ENCODE measurements around the gene RPL12. TPM values are rescaled to one million over a fixed set of nuclear protein-coding genes. Genes with fewer than 3 reads are reported as not detected.

The RPL12 gene
- total RNA-seq (2014; rRNA removed; shearing (Covaris generic)) (1,255 and 1,676 TPM in 2 replicates), polyA plus RNA-seq (2016; fragmentation: Nextera tagmentation; extraction: Ambion mirVana) (576 and 594 TPM in 2 replicates)

DNA sequence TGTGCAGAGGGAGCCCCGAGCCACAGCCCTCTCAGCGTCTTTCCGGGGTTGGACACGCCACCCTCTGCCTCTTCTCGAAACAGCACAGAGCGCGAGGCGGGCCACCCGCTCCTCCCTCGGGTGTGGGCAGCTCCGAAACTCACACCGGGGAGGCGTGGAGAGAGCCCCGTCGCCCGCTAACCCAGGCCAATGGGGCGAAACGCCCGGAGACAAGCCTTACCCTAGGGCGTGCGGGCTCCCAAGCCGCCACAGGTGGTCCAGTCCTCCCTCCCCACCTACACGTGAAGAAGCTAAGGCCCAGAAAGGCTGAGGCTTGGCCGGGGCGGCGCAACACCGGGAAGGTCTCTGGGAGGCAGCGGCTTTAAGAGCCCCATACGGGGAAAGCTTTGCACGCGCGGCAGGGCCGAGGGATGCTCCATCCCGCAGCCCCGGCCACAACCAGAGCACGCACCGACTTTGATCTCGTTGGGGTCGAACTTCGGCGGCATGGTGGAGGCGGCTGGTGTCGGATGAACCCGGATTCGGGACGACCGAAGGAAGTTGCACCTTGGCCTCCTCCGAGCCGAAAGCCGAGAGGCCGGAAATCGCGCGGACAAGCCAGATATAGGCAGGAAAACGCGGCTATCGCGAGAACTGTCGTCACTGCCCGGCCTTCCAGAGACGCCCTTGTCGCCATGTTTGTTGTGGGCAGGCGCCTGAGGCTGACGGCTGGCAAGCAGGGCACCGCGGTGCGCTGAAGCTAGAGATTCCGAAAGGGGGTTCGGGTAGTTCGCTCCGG lies at the start of gene RPL12, which contains the start of gene LRSAM1:
RPL12 (minus strand) TSS at position 577 of the 778 bp plus-strand sequence; CDS start at position 488, 89 bp downstream.
LRSAM1 (plus strand) TSS at position 681 of the 778 bp plus-strand sequence. CDS start 3,018 bp downstream, outside the sequence.
- 1% methylated on average over 66 to 69 of the region's 71 CpGs for WGBS, 2 experiments (ENCODE audit: low coverage in 1 of 2, low lambda C conversion rate in 2 of 2, missing lambda C conversion rate in 2 of 2)
- H3K4me1 ChIP-seq (ENCODE audit: insufficient read depth) = 0 out of 2 replicates have a peak, but pooled peaks cover 14% of the 10 kb centered on the region
- H3F3A ChIP-seq (ENCODE audit: insufficient read depth) = peaks cover 46% of the 10 kb centered on the region
- peaks cover 52% of the 10 kb centered on the region for H3K79me2 ChIP-seq (ENCODE audit: insufficient read depth)
- no peaks in the 10 kb centered on the region for H3K27me3 ChIP-seq (replicated peaks; ENCODE audit: insufficient read depth)
- H4K20me1 ChIP-seq (ENCODE audit: insufficient read depth) = peaks cover 22% of the 10 kb centered on the region
- H3K4me3 ChIP-seq = peak within 1 kb of the TSS; percentile 91
- H3K9ac ChIP-seq = peak within 1 kb of the TSS; percentile 98
- peak within 1 kb of the TSS; percentile 95 for H3K4me2 ChIP-seq (ENCODE audit: unreplicated experiment)
- no peak for TF ChIP-seq EZH2phosphoT487 (IDR thresholded peaks at IDR 0.05; ENCODE audit: insufficient read depth, low read depth)
- TF ChIP-seq EZH2 (IDR thresholded peaks at IDR 0.05; ENCODE audit: insufficient read depth, poor library complexity, severe bottlenecking) = no peak
- H3K9me2 ChIP-seq (ENCODE audit: insufficient read depth) = no peaks in the 10 kb centered on the region
- peak within 1 kb of the TSS; percentile 93 for H2AFZ ChIP-seq
- no peaks in the 10 kb centered on the region for H3K9me3 ChIP-seq (ENCODE audit: low read depth)
- DNase-seq = peak; percentile 96
- peak within 1 kb of the TSS; percentile 89 for H3K27ac ChIP-seq
- peaks cover 33% of the 10 kb centered on the region for H3K36me3 ChIP-seq (ENCODE audit: low read depth)
- in situ Hi-C loops (cut with MboI) = no loop called here

DNA sequence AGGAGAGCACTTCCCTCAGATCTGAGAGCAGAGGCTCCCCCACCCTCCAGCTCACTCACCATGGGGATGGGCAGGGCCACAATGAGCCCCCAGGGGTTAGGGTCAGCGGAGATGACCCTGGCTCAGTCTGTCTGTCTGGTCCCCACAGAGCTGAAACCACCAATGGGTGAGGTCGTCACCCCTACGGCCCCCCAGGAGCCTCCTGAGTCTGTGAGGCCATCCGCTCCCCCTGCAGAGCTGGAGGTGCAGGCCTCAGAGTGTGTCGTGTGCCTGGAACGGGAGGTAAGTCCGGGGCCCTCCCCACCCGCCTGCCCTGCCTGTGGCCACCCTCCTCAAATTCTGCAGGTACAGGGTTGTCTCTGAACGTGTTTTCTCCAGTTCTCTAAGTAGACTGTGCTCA lies 49.7 kb upstream of the RPL12 start:
- Histone ChIP-seq H3K9ac (no peak overlapping the region), H3K36me3 (ENCODE audit: low read depth) (peaks cover 37% of the 10 kb centered on the region; the same call in 1 of the 2 replicates), H4K20me1 (ENCODE audit: insufficient read depth) (no peaks in the 10 kb centered on the region), H3K4me2 (ENCODE audit: unreplicated experiment) (no peak overlapping the region), H3K27ac (no peak overlapping the region), H3F3A (ENCODE audit: insufficient read depth) (peaks cover 64% of the 10 kb centered on the region), H3K79me2 (ENCODE audit: insufficient read depth) (peaks cover 23% of the 10 kb centered on the region), H2AFZ (no peak overlapping the region), H3K4me3 (no peak overlapping the region), H3K9me3 (ENCODE audit: low read depth) (no peaks in the 10 kb centered on the region), H3K27me3 (replicated peaks; ENCODE audit: insufficient read depth) (no peaks in the 10 kb centered on the region), H3K4me1 (ENCODE audit: insufficient read depth) (0 out of 2 replicates have a peak, but pooled peaks cover 2% of the 10 kb centered on the region), H3K9me2 (ENCODE audit: insufficient read depth) (no peaks in the 10 kb centered on the region)
- WGBS, 2 experiments (ENCODE audit: low coverage in 1 of 2, low lambda C conversion rate in 2 of 2, missing lambda C conversion rate in 2 of 2) = 92 to 96% methylated on average over 8 to 9 of the region's 9 CpGs
- TF ChIP-seq EZH2 (IDR thresholded peaks at IDR 0.05; ENCODE audit: insufficient read depth, poor library complexity, severe bottlenecking) (no peak), EZH2phosphoT487 (IDR thresholded peaks at IDR 0.05; ENCODE audit: insufficient read depth, low read depth) (no peak)
- DNase-seq = no peak
- in situ Hi-C loops (cut with MboI) = loop anchor here (5.0 kb wide), 1 partner anchor 86 kb away; no protein-coding TSS in a partner anchor

DNA sequence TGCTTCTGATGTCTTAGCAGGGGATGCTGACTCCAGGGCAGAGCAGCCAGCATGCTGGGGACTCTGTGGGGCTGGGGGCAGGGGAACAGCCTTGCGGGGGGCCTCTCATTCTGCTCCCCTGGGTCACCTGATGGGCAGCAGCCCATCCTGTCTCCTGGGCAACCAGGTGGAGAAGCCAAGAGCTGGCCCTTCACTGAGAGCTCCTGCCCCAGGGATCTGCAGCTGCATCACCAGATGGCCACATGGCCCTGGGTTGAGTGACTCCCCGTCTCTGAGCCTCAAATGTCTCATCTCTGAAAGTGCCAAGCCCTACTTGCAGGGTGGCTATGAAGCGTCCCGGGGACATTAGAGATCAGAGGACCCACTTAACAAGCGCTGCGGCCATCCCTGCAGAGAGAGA lies 49.2 kb upstream of the RPL12 start:
- Histone ChIP-seq H4K20me1 (ENCODE audit: insufficient read depth) (no peaks in the 10 kb centered on the region), H3K27ac (no peak overlapping the region), H2AFZ (no peak overlapping the region), H3K4me1 (ENCODE audit: insufficient read depth) (peaks cover 6% of the 10 kb centered on the region), H3K27me3 (replicated peaks; ENCODE audit: insufficient read depth) (no peaks in the 10 kb centered on the region), H3F3A (ENCODE audit: insufficient read depth) (peaks cover 68% of the 10 kb centered on the region), H3K79me2 (ENCODE audit: insufficient read depth) (peaks cover 18% of the 10 kb centered on the region), H3K9me3 (ENCODE audit: low read depth) (no peaks in the 10 kb centered on the region), H3K9me2 (ENCODE audit: insufficient read depth) (no peaks in the 10 kb centered on the region), H3K4me3 (no peak overlapping the region), H3K9ac (no peak overlapping the region), H3K36me3 (ENCODE audit: low read depth) (peaks cover 34% of the 10 kb centered on the region; the same call in 1 of the 2 replicates), H3K4me2 (ENCODE audit: unreplicated experiment) (no peak overlapping the region)
- in situ Hi-C loops (cut with MboI) = loop anchor here (5.0 kb wide), 1 partner anchor 87 kb away; no protein-coding TSS in a partner anchor
- DNase-seq = no peak
- 79 to 80% methylated on average over 6 of the region's 6 CpGs for WGBS, 2 experiments (ENCODE audit: low coverage in 1 of 2, low lambda C conversion rate in 2 of 2, missing lambda C conversion rate in 2 of 2)
- TF ChIP-seq EZH2phosphoT487 (IDR thresholded peaks at IDR 0.05; ENCODE audit: insufficient read depth, low read depth) (no peak), EZH2 (IDR thresholded peaks at IDR 0.05; ENCODE audit: insufficient read depth, poor library complexity, severe bottlenecking) (no peak)

DNA sequence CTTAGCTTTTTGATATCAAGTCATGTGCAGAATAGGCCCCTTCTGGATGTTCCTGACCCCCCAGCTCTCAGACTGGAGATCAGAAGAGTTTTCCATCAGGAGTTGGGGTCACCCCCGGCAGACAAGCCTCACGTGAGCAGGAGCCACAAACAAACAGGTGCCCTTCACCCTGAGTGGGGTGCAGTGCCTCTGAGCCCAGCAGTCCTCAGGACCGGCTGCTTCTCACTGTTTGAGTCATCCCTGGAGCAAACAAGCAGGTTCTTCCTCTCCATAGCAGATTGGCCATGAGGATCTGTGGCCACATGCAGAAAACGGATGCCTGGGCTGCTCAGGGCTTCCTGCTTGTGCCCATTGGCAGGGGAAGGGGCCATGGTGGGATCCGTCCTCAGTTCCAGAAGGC lies 47.1 kb upstream of the RPL12 start:
- peaks cover 25% of the 10 kb centered on the region; the same call in 1 of the 2 replicates for H3K36me3 ChIP-seq (ENCODE audit: low read depth)
- no peaks in the 10 kb centered on the region for H3K9me2 ChIP-seq (ENCODE audit: insufficient read depth)
- H3K4me1 ChIP-seq (ENCODE audit: insufficient read depth) = peaks cover 9% of the 10 kb centered on the region
- H3K27ac ChIP-seq = no peak overlapping the region
- H3K4me2 ChIP-seq (ENCODE audit: unreplicated experiment) = no peak overlapping the region
- H2AFZ ChIP-seq = no peak overlapping the region
- WGBS, 2 experiments (ENCODE audit: low coverage in 1 of 2, low lambda C conversion rate in 2 of 2, missing lambda C conversion rate in 2 of 2) = 91 to 95% methylated on average over 5 of the region's 5 CpGs
- DNase-seq = no peak
- H3F3A ChIP-seq (ENCODE audit: insufficient read depth) = peaks cover 67% of the 10 kb centered on the region
- H3K79me2 ChIP-seq (ENCODE audit: insufficient read depth) = 0 out of 2 replicates have a peak, but pooled peaks cover 5% of the 10 kb centered on the region
- no peaks in the 10 kb centered on the region for H3K27me3 ChIP-seq (replicated peaks; ENCODE audit: insufficient read depth)
- H4K20me1 ChIP-seq (ENCODE audit: insufficient read depth) = no peaks in the 10 kb centered on the region
- TF ChIP-seq EZH2phosphoT487 (IDR thresholded peaks at IDR 0.05; ENCODE audit: insufficient read depth, low read depth) (no peak), EZH2 (IDR thresholded peaks at IDR 0.05; ENCODE audit: insufficient read depth, poor library complexity, severe bottlenecking) (no peak)
- no peak overlapping the region for H3K4me3 ChIP-seq
- no peak overlapping the region for H3K9ac ChIP-seq
- in situ Hi-C loops (cut with MboI) = no loop called here
- no peaks in the 10 kb centered on the region for H3K9me3 ChIP-seq (ENCODE audit: low read depth)

Measured in GM23248 (cell line).